Astrocyte (in vitro differentiated cells and primary cell): ENCODE measurements around the gene LIN37.

Source experiments
- CTCF ChIP-seq: IDR thresholded peaks from 2 replicates; pipeline ENCODE4 v1.5.1; 2011; ENCODE audit warnings: low read depth, mild to moderate bottlenecking, inconsistent platforms, low read length, moderate library complexity; ENCODE audit not compliant: insufficient read depth
- EZH2 ChIP-seq: IDR thresholded peaks from 2 replicates; pipeline ENCODE4 v1.6.1; 2012; ENCODE audit warnings: mild to moderate bottlenecking, low read length, inconsistent platforms; ENCODE audit not compliant: insufficient read depth

- TF ChIP-seq CTCF (no peak), EZH2 (no peak)
Observed at GRCh38 chr19:35782589-35782988, 34.2 kb downstream of the LIN37 start.
